ENCODE data around the gene OOSP3.

GRCh38 chr11:59862252-59862651, 16.3 kb upstream of the OOSP3 start:
- TF ChIP-seq ZNF274 (IDR thresholded peaks at IDR 0.05; ENCODE audit: low read depth, low read length), result no peak
- TF ChIP-seq CTCF (IDR thresholded peaks at IDR 0.05 in 2 of 3, conservative IDR thresholded peaks at IDR 0.05 in 1 of 3; ENCODE audit: borderline replicate concordance in 1 of 3, insufficient read depth in 1 of 3, low read depth in 2 of 3, low read length in 2 of 3), result no peak
- TF ChIP-seq POLR2A (IDR thresholded peaks at IDR 0.05; ENCODE audit: borderline replicate concordance, extremely low read depth, insufficient read depth, insufficient read length), result no peak
